HG02588 (cell line): ENCODE results near the gene TAF1.
"Not testable (repeated sequence)": the region's sequence is repeated elsewhere in the genome, so short reads cannot be mapped to it uniquely, and the experiment has no call there.

Experiments used
- ATAC-seq: cut with Tn5 transposase; IDR thresholded peaks from one replicate; pipeline ENCODE4 v1.9.1; 2021; ENCODE audit warnings: mild to moderate bottlenecking, moderate library complexity; ENCODE audit not compliant: unreplicated experiment

The TAF1 gene

GRCh38 chrX:71438750-71439149 is 72.6 kb downstream of the TAF1 start:
- no peak for ATAC-seq

GRCh38 chrX:71439420-71439819 is 73.3 kb downstream of the TAF1 start:
- ATAC-seq: no peak

DNA sequence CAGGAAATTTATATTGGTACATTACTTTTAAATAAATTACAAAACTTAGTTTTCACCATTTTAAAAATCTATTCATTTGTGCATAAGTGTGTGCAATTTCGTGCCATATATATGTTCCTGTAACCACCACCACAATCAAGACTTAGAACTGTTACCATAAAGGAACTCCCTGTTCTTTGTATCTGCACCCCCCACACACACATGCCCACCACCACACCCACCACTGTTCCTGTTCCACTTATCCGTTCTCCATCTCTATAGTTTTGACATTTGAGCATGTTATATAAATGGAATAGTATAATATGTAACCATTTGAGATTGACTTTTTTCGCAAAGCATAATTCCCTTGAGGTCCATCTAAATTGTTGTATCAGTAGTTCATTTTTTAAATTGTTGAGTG is 73.7 kb downstream of the TAF1 start:
- no peak for ATAC-seq

DNA sequence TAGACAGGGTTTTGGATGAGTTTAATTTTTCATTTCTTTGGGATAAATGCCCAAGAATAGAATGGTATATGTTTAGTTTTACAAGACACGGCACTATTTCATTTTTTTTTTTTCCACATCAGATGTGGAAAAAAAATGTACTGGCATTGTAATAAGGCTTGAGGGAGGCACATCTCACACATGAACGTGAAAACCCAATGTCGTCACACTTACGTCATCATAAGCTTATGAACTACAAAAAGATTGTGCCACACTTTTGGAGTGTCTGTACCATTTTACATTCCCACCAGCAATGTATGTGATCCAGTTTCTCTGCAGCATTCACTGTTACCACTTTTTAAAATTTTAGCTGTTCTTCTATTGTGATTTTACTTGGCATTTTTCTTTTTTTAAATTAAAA is 74.2 kb downstream of the TAF1 start:
- ATAC-seq: no peak

DNA sequence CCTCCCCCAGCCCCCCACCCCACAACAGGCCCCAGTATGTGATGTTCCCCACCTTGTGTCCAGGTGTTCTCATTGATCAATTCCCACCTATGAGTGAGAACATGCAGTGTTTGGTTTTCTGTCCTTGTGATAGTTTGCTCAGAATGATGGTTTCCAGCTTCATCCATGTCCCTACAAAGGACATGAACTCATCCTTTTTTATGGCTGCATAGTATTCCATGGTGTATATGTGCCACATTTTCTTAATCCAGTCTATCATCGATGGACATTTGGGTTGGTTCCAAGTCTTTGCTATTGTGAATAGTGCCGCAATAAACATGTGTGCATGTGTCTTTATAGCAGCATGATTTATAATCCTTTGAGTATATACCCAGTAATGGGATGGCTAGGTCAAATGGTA is 75.7 kb downstream of the TAF1 start:
- not testable (repeated sequence) for ATAC-seq

DNA sequence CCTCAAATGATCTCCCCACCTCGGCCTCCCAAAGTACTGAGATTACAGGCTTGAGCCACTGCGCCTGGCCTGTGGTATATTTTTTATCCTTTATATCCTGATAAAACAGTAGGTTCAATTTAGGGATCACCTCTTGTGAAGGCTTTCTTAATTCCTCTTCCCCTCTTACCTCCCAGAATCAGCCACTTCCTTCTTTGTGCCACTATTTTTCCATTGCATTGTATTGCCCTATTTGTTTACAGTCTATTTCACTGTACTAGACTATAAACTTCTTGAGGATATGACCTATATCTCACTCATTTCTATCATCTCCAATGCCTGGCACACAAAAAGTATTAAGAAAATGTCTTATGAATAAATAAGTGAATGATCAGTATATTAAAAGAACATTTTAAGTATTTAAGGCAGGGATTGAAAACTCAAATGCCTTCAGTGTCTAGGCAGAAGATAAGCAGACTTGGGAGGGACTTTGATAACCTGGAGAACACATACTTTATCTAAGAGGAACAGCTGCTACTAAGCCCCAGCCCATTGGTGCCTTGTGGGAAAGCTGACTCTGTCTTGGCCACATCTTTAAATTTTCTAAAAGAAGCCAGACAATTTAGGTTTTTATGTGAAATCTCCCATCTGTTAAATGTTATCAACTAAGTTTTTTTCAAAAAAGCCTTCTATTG is 84.4 kb downstream of the TAF1 start:
- ATAC-seq: no peak

DNA sequence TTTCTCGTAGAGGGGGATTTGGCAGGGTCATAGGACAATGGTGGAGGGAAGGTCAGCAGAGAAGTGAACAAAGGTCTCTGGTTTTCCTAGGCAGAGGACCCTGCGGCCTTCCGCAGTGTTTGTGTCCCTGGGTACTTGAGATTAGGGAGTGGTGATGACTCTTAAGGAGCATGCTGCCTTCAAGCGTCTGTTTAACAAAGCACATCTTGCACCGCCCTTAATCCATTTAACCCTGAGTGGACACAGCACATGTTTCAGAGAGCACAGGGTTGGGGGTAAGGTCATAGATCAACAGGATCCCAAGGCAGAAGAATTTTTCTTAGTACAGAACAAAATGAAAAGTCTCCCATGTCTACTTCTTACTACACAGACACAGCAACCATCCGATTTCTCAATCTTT is 85.4 kb downstream of the TAF1 start:
- not testable (repeated sequence) for ATAC-seq

DNA sequence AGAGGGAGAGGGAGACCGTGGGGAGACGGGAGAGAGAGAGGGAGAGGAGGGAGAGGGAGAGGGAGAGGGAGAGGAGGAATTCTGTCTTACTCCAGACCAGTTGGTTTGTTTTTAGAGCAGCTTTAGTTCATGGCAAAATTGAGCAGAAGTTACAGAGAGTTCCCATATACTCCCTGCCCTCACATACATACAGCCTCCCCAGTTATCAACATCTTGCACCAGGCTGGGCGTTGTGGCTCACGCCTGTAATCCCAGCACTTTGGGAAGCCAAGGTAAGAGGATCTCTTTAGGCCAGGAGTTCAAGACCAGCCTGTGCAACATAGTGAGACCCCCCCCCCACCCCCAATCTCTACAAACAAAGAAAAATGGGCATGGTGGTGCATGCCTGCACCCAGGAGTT is 86.9 kb downstream of the TAF1 start:
- ATAC-seq: no peak

- ATAC-seq: no peak
These were observed 88.1 kb downstream of the TAF1 start for GRCh38 chrX:71454222-71454621.

DNA sequence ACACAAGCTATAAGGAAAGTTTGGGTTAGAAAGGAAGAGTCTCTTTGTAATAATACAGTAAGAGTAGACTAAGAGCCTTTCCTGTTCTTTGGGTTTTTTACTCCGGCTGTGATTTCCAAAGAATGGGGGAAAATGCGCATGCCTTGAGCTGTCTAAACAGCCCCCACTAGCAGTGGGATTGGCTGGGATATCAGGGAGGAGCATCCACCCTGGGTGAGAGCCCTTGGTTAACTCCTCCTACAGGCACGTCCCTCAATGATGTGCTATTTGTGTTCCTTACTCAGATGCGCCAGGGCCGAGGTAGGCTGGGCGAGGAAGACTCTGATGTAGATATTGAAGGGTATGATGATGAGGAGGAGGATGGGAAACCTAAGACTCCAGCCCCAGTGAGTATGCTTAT is 92.7 kb downstream of the TAF1 start:
- ATAC-seq: no peak

DNA sequence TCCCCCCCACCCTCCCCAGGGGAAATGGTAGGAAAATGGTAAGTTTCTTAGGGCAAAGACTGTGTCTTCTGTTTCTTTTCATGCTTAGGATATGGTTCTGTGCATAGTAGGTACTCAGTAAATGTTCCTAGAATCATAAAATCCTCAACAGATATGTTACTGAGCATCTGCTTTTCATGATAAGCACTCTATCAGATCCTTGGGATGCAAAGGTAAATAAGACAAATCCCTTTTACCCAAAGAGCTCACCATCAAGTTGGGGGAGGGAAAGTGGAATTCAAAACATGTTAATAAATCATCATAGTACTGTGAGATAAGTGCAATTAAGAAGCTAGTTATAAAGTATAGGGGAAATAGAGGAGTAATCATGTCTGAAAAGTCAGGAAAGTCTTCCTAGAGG is 98.8 kb downstream of the TAF1 start:
- ATAC-seq: no peak

GRCh38 chrX:71466979-71467523 is 100.9 kb downstream of the TAF1 start:
- ATAC-seq: no peak

DNA sequence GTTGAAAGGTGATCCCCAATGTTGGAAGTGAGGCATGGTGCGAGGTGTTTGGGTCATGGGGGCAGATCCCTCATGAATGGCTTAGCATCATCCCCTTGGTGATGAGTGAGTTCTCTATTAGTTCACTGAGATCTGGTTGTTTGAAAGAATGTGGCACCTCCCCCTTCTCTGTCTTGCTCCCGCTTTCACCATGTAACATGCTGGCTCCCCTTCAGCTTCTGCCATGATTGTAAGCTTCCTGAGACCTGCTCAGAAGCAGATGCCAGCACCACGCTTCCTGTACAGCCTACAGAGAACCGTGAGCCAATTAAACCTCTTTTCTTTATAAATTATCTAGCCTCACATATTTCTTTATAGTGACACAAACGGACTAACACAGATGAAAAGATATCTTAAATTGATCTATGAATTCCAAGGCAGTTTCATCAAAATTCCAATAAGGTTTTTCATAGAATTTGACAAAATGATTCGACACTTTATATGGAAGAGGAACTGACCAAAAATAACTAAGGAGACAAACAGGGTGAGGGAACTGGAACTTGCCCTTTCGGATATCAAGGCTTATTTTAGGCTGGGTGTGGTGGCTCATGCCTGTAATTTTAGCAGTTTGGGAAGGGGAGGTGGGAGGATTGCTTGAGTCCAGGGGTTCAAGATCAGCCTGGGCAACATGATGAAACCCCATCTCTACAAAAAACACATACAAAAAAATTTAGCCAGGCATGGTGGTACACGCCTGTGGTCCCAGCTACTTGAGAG is 109.8 kb downstream of the TAF1 start:
- ATAC-seq: no peak

DNA sequence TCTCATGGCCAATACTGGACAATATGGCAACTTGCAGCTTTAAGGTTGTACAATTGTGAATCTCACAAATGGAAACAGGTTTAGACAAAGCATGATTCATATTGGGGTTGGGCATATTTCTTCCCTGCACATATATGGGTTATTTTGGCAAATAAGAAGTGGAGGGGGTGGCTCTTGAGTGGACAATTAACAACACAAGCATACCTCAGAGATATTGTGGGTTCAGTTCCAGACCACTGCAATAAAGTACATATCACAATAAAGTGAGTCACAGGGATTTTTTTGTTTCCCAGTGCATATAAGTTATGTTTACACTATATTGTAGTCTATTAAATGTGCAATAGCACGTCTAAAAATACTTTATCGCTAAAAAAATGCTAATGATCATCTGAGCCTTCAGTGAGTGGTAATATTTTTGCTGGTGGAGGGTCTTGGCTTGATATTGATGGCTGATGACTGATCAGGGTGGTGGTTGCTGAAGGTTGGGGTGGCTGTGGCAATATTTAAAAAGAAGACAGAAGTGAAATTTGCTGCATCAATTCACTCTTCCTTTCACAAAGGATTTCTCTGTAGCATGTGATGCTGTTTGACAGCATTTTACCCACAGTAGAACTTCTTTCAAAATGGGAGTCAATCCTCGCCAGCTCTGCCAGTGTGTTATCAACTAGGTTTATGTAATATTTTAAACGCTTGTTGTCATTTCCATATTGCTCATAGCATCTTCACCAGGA is 116.2 kb downstream of the TAF1 start:
- no peak for ATAC-seq

DNA sequence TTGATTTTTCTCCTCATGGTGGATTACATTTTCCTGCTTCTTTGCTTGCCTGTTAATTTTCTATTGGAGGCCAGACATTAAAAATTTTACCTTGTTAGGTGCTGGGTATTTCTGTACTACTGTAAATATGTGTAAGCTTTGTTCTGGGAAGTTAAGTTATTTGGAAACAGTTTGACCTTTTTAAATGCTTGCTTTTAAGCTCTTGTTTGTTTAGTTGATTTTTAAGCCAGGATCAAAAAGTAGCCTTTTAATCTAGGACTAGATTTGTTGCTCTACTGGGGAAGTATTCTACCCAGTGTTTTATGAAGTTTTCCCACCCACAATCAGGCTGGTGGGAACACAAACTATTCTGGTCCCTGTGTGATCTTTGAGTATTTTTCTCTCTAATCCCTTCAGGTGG is 121.7 kb downstream of the TAF1 start:
- no peak for ATAC-seq

GRCh38 chrX:71489540-71489939 is 123.4 kb downstream of the TAF1 start:
- ATAC-seq: no peak

DNA sequence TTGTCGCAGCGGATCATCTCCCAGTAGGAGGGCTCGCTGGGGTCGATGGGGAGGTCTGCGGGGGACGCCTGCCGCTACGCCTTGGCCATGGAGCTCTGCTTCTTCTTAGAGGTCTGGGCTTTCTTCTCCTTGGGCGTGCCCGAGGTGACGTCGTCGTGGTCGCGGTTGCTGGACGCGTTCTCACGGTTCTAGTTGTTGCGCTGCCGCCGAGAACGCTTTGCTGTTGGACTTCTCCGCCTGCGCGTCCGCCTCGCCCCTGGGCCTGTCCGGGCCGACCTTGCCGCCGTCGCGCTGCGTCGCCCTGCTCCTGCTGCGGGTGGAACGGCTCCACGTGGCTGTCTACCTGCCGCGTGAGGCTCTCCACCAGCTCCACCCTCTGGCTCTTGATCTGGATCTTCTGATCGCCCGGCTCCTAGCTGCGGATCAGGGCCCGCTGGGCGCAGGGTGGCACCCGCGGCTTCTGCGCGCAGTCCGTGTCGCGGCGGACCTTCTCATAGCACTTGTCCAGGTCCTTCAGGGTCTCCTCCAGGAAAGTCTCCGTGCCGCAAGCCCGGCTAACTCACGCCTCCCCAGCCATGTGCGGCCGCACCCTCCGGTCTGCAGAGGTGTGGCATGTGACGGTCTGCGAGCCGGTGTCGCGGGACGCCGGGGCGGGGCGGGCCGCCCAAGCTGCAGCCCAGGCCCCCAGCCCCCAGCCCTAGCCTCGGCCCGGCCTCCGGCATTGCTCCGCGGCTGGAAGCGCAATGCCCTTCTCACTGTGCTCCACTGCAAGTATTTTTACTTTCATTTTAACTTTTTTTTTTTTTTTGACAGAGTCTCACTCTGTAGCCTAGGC is 126.3 kb downstream of the TAF1 start:
- no peak for ATAC-seq

GRCh38 chrX:71493111-71493613 is 127.0 kb downstream of the TAF1 start:
- ATAC-seq: no peak

DNA sequence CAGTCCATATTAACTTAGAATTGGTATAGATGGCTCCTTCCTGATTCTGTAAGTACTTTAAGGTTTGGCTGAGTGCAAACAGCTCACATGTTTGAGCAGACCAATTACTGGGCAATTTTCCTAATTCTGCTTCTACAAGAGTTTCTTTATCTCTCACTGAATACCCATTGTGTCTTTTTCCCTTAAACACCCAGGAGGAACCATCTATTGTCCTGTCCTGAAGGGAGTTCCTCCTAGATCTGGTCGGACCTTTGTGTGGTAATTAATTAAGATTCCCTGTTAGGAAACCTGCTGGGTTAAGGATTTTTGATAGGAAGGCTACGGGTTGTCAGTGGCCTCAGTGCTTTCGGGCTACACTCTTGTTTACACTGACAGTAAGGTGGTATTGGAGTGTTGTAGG is 129.8 kb downstream of the TAF1 start:
- ATAC-seq: not testable (repeated sequence)

GRCh38 chrX:71496476-71496875 is 130.3 kb downstream of the TAF1 start:
- ATAC-seq: no peak

DNA sequence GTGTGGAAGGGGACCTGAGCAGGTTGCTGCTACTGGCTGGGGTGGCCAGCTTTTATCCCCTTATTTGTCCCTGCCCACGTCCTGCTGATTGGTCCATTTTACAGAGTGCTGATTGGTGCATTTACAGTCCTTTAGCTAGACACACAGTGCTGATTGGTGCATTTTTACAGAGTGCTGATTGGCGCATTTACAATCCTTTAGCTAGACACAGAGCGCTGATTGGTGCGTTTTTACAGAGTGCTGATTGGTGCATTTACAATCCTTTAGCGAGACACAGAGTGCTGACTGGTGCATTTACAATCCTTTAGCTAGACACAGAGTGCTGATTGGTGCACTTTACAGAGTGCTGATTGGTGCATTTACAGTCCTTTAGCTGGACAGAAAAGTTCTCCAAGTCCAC is 135.9 kb downstream of the TAF1 start:
- not testable (repeated sequence) for ATAC-seq
